Stimulated activated naive B cell treated with anti-CD40 and anti-IgM and Interleukin-4, amounts not matched to agents 10 μg/mL and 1 μg/mL and 100 μg/mL, for 72 hours (primary cell): ENCODE results near the gene MRPL22.
"Not testable (repeated sequence)": the region's sequence is repeated elsewhere in the genome, so short reads cannot be mapped to it uniquely, and the experiment has no call there.

Experiments used
- ATAC-seq, 2 donors: fragments of 150-1000 bp; cut with Tn5 transposase; replicated peaks; 2 replicates each; pipeline ENCODE4 v1.10.0; 2021; ENCODE audit warnings: moderate library complexity in 1 of 2
- DNase-seq: peaks from one replicate; pipeline ENCODE4 v3.0.0; 2021
- H3K27ac Mint-ChIP-seq: one replicate; pipeline ENCODE4 v1.8.0; 2022; ENCODE audit warnings: mild to moderate bottlenecking, mixed read lengths
- H3K27me3 Mint-ChIP-seq, 2 donors: one replicate each; pipeline ENCODE4 v1.8.0; 2022; ENCODE audit warnings: mixed read lengths in 2 of 2
- H3K36me3 Mint-ChIP-seq, 2 donors: one replicate each; pipeline ENCODE4 v1.8.0; 2022; ENCODE audit warnings: mixed read lengths in 2 of 2, mild to moderate bottlenecking in 1 of 2
- H3K4me1 Mint-ChIP-seq, 2 donors: one replicate each; pipeline ENCODE4 v1.8.0; 2022; ENCODE audit warnings: mixed read lengths in 2 of 2, mild to moderate bottlenecking in 1 of 2
- H3K4me3 Mint-ChIP-seq, 2 donors: one replicate each; pipeline ENCODE4 v1.8.0; 2022; ENCODE audit warnings: mild to moderate bottlenecking in 2 of 2, mixed read lengths in 2 of 2, moderate library complexity in 1 of 2
- H3K9me3 Mint-ChIP-seq, 2 donors: one replicate each; pipeline ENCODE4 v1.8.0; 2022; ENCODE audit warnings: mixed read lengths in 2 of 2, mild to moderate bottlenecking in 1 of 2

The MRPL22 gene

GRCh38 chr5:154993461-154993860 is 52.6 kb downstream of the MRPL22 start:
- DNase-seq: no peak
- no peak for ATAC-seq
- peaks cover 0 to 2% of the 10 kb centered on the region in 2 donors for H3K4me1 Mint-ChIP-seq
- peaks cover 2 to 4% of the 10 kb centered on the region in 2 donors for H3K27me3 Mint-ChIP-seq
- no peak overlapping the region for H3K27ac Mint-ChIP-seq
- no peak overlapping the region for H3K4me3 Mint-ChIP-seq
- no peaks in the 10 kb centered on the region for H3K36me3 Mint-ChIP-seq
- H3K9me3 Mint-ChIP-seq: peaks cover 0 to 2% of the 10 kb centered on the region in 2 donors

- ATAC-seq: no peak
- H3K9me3 Mint-ChIP-seq: peaks cover 0 to 2% of the 10 kb centered on the region in 2 donors
- H3K36me3 Mint-ChIP-seq: no peaks in the 10 kb centered on the region
- peaks cover 12% of the 10 kb centered on the region in 2 donors for H3K27me3 Mint-ChIP-seq
- H3K4me3 Mint-ChIP-seq: no peak overlapping the region
- DNase-seq: no peak
- peaks cover 0 to 2% of the 10 kb centered on the region in 2 donors for H3K4me1 Mint-ChIP-seq
- no peak overlapping the region for H3K27ac Mint-ChIP-seq
These were observed 54.8 kb downstream of the MRPL22 start for GRCh38 chr5:154995679-154996078.

GRCh38 chr5:154997746-154998145 is 56.9 kb downstream of the MRPL22 start:
- Mint-ChIP-seq H3K4me1 (peaks cover 0 to 2% of the 10 kb centered on the region in 2 donors), H3K27ac (no peak overlapping the region), H3K36me3 (peaks cover 0 to 1% of the 10 kb centered on the region in 2 donors), H3K4me3 (no peak overlapping the region), H3K9me3 (peaks cover 0 to 2% of the 10 kb centered on the region in 2 donors), H3K27me3 (peaks cover 21 to 24% of the 10 kb centered on the region in 2 donors)
- DNase-seq (no peak), ATAC-seq (no peak)

- H3K36me3 Mint-ChIP-seq: peaks cover 0 to 1% of the 10 kb centered on the region in 2 donors
- H3K27me3 Mint-ChIP-seq: peaks cover 22 to 26% of the 10 kb centered on the region in 2 donors
- peak overlapping the region; percentile 51 for H3K27ac Mint-ChIP-seq
- H3K9me3 Mint-ChIP-seq: peaks cover 0 to 6% of the 10 kb centered on the region in 2 donors
- ATAC-seq (no peak), DNase-seq (no peak)
- H3K4me1 Mint-ChIP-seq: no peaks in the 10 kb centered on the region
- no peak overlapping the region for H3K4me3 Mint-ChIP-seq
These were observed 59.0 kb downstream of the MRPL22 start for GRCh38 chr5:154999865-155000264.

GRCh38 chr5:155001523-155001922 is 60.6 kb downstream of the MRPL22 start:
- no peaks in the 10 kb centered on the region for H3K4me1 Mint-ChIP-seq
- H3K9me3 Mint-ChIP-seq: peaks cover 0 to 6% of the 10 kb centered on the region in 2 donors
- H3K27ac Mint-ChIP-seq: no peak overlapping the region
- no peak for DNase-seq
- H3K27me3 Mint-ChIP-seq: peaks cover 26 to 36% of the 10 kb centered on the region in 2 donors
- H3K4me3 Mint-ChIP-seq: no peak overlapping the region
- ATAC-seq: no peak
- H3K36me3 Mint-ChIP-seq: peaks cover 0 to 1% of the 10 kb centered on the region in 2 donors

DNA sequence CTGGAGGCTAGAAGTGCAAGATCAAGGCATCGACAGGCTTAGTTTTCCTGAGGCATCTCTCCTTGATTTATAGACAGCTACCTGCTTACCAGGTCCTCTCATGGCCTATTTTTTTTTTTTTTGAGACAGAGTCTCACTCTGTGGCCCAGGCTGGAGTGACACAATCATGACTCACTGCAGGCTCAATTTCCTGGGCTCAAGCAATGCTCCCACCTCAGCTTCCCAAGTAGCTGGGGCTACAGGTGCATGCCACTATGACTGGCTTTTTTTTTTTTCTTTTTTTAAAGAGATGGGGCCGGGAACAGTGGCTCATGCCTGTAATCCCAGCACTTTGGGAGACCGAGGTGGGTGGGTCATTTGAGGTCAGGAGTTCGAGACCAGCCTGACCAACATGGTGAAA is 61.8 kb downstream of the MRPL22 start:
- H3K4me1 Mint-ChIP-seq, H3K36me3 Mint-ChIP-seq, H3K9me3 Mint-ChIP-seq, H3K4me3 Mint-ChIP-seq, H3K27ac Mint-ChIP-seq, ATAC-seq, DNase-seq: not testable (repeated sequence)
- peaks cover 31 to 43% of the 10 kb centered on the region in 2 donors for H3K27me3 Mint-ChIP-seq

DNA sequence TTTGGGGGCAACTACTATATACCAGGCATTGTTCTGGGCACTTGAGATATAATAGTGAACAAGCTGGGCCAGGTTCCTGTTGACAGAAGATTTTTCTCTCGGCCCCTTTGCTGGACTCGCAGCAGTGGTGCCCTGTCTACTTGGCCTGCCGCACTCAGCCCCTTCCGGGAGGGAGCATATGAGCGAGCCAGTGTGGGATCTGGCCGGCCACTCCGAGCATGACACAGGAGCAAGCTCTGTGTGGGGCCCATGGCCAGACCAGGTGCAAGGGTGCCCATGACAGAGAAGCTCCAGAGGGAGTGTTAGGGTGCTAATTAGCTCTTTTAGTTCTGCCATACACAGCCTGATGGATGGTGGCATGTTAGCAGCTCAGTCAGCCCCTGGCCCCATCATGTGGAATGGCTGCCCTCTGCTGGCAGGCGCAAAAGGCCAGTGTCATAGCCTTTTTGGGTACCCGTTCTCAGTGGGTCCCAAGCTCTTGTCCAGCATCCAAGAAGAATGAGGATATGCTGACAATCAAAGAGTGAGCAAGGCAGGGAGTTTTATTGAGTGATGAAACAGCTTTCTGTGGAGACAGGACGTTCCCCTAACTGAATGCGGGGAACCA is 63.4 kb downstream of the MRPL22 start:
- no peaks in the 10 kb centered on the region for H3K4me1 Mint-ChIP-seq
- H3K27ac Mint-ChIP-seq: no peak overlapping the region
- H3K27me3 Mint-ChIP-seq: peaks cover 25 to 42% of the 10 kb centered on the region in 2 donors
- peaks cover 0 to 4% of the 10 kb centered on the region in 2 donors for H3K9me3 Mint-ChIP-seq
- ATAC-seq (peak in 1 of 2 donors; percentile 41), DNase-seq (no peak)
- peaks cover 0 to 1% of the 10 kb centered on the region in 2 donors for H3K36me3 Mint-ChIP-seq
- H3K4me3 Mint-ChIP-seq: no peak overlapping the region

GRCh38 chr5:155006265-155006664 is 65.4 kb downstream of the MRPL22 start:
- H3K9me3 Mint-ChIP-seq, ATAC-seq, H3K36me3 Mint-ChIP-seq, H3K27ac Mint-ChIP-seq, DNase-seq, H3K4me3 Mint-ChIP-seq, H3K4me1 Mint-ChIP-seq: not testable (repeated sequence)
- H3K27me3 Mint-ChIP-seq: peaks cover 20 to 38% of the 10 kb centered on the region in 2 donors

GRCh38 chr5:155008669-155009068 is 67.8 kb downstream of the MRPL22 start:
- DNase-seq (no peak), ATAC-seq (no peak)
- Mint-ChIP-seq H3K36me3 (no peaks in the 10 kb centered on the region), H3K27ac (no peak overlapping the region), H3K4me3 (no peak overlapping the region), H3K27me3 (peaks cover 13 to 44% of the 10 kb centered on the region in 2 donors), H3K4me1 (no peaks in the 10 kb centered on the region), H3K9me3 (peaks cover 0 to 4% of the 10 kb centered on the region in 2 donors)

DNA sequence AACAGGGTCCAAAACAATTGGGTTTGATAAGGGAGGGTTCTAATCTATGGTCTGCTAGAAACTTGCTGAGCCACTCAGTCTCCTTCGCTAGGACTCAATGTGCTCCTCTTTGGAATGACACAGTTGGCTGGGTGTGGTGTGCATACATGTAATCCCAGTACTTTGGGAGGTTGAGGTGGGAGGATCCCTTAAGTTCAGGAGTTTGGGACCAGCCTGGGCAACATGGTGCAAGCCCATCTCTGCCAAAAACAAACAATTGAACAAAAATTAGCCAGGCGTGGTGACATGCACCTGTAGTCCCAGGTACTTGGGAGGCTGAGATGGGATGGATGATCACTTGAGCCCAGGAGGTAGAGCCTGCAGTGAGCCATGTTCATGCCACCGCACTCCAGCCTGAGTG is 70.0 kb downstream of the MRPL22 start:
- no peak for ATAC-seq
- H3K4me3 Mint-ChIP-seq: no peak overlapping the region
- H3K36me3 Mint-ChIP-seq: no peaks in the 10 kb centered on the region
- H3K9me3 Mint-ChIP-seq: peaks cover 0 to 10% of the 10 kb centered on the region in 2 donors
- no peak overlapping the region for H3K27ac Mint-ChIP-seq
- no peaks in the 10 kb centered on the region for H3K4me1 Mint-ChIP-seq
- H3K27me3 Mint-ChIP-seq: peaks cover 18 to 45% of the 10 kb centered on the region in 2 donors
- DNase-seq: no peak

DNA sequence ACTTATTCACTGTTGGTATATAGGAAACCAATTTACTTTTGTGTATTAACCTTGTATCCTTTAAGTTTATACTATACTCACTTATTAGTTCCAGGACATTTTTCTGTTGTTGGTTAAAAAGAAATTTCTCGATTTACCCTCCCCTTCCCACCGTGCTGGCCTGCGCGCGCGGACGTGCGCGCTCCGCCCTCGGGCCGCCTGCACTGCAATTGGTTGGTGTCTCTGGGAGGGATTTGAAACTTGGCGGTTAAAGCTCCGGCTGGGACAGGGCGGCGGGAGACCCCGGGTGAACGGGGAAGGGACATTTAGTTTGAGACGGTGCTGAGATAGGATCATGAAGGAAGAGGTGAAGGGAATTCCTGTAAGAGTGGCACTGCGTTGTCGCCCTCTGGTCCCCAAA is 72.7 kb downstream of the MRPL22 start, which contains the start of gene KIF4B:
KIF4B (plus strand) TSS at position 230 of the 400 bp plus-strand sequence; CDS start at position 335, 105 bp downstream.
- ATAC-seq (no peak), DNase-seq (no peak)
- Mint-ChIP-seq H3K9me3 (peaks cover 0 to 10% of the 10 kb centered on the region in 2 donors), H3K27me3 (peaks cover 20 to 31% of the 10 kb centered on the region in 2 donors), H3K4me3 (no peak within 1 kb of the TSS), H3K27ac (no peak within 1 kb of the TSS), H3K36me3 (no peaks in the 10 kb centered on the region), H3K4me1 (no peaks in the 10 kb centered on the region)

DNA sequence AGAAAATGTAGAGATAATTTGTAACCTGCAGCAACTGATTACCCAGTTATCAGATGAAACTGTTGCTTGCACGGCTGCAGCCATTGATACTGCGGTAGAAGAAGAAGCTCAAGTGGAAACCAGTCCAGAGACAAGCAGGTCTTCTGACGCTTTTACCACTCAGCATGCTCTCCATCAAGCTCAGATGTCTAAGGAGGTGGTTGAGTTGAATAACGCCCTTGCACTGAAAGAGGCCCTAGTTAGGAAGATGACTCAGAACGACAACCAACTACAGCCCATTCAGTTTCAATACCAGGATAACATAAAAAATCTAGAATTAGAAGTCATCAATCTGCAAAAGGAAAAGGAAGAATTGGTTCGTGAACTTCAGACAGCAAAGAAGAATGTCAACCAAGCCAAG is 74.4 kb downstream of the MRPL22 start:
- no peaks in the 10 kb centered on the region for H3K4me1 Mint-ChIP-seq
- H3K27ac Mint-ChIP-seq: no peak overlapping the region
- no peak for DNase-seq
- H3K4me3 Mint-ChIP-seq: no peak overlapping the region
- peaks cover 18 to 28% of the 10 kb centered on the region in 2 donors for H3K27me3 Mint-ChIP-seq
- no peak for ATAC-seq
- peaks cover 0 to 10% of the 10 kb centered on the region in 2 donors for H3K9me3 Mint-ChIP-seq
- no peaks in the 10 kb centered on the region for H3K36me3 Mint-ChIP-seq

GRCh38 chr5:155017610-155018009 is 76.7 kb downstream of the MRPL22 start:
- Mint-ChIP-seq H3K27me3 (peaks cover 15 to 18% of the 10 kb centered on the region in 2 donors), H3K9me3 (peaks cover 0 to 10% of the 10 kb centered on the region in 2 donors), H3K4me3 (no peak overlapping the region), H3K27ac (no peak overlapping the region), H3K36me3 (no peaks in the 10 kb centered on the region), H3K4me1 (no peaks in the 10 kb centered on the region)
- no peak for DNase-seq
- ATAC-seq: peak; percentile 92 to 96
